Measurements from ENCODE around the gene PRICKLE4.

GRCh38 chr6:41770381-41771057, 10.1 kb upstream of the PRICKLE4 start:
- TF ChIP-seq CTCF (IDR thresholded peaks at IDR 0.05) (no peak), EZH2phosphoT487 (IDR thresholded peaks at IDR 0.05) (no peak), EZH2 (IDR thresholded peaks at IDR 0.05) (no peak)

Measured in neural progenitor cell (in vitro differentiated cells).